PC-3 (cell line): ENCODE data around the gene TTC16.

ENCODE experiments used
- CTCF ChIP-seq: fragments of 300-600 bp; sonication (generic); conservative IDR thresholded peaks from 2 replicates; pipeline ENCODE4 v1.5.1; 2017; ENCODE audit warnings: antibody characterized with exemption, low read depth, mild to moderate bottlenecking, low read length
- EZH2 ChIP-seq: fragments of 300-600 bp; sonication (generic); IDR thresholded peaks from one replicate; pipeline ENCODE4 v1.6.1; 2017; ENCODE audit warnings: antibody characterized with exemption, mild to moderate bottlenecking, low read length; ENCODE audit not compliant: unreplicated experiment

- TF ChIP-seq CTCF (no peak), EZH2 (no peak)
These were observed 3.5 kb upstream of the TTC16 start for GRCh38 chr9:127712371-127712770.
